Mesendoderm (in vitro differentiated cells): ENCODE results near the gene PTPRM.
"Not testable (repeated sequence)": the region's sequence is repeated elsewhere in the genome, so short reads cannot be mapped to it uniquely, and the experiment has no call there.

Experiments
- DNase-seq: peaks from one replicate; pipeline ENCODE4 v3.0.0; 2013
- H2AK5ac ChIP-seq: 2 replicates; pipeline ENCODE4 v1.6.1; 2013; ENCODE audit warnings: low read length, inconsistent platforms
- H2BK120ac ChIP-seq: 2 replicates; pipeline ENCODE4 v1.6.1; 2013; ENCODE audit warnings: low read depth, mild to moderate bottlenecking, low read length, moderate library complexity, mixed read lengths
- H2BK15ac ChIP-seq: replicated peaks from 2 replicates; pipeline ENCODE4 v1.6.1; 2013; ENCODE audit warnings: low read depth, mild to moderate bottlenecking, moderate library complexity
- H2BK5ac ChIP-seq: 2 replicates; pipeline ENCODE4 v1.6.1; 2013; ENCODE audit warnings: low read length, inconsistent platforms
- H3K18ac ChIP-seq: 2 replicates; pipeline ENCODE4 v1.6.1; 2013; ENCODE audit warnings: mild to moderate bottlenecking, low read length, mixed read lengths
- H3K23ac ChIP-seq: one replicate; pipeline ENCODE4 v1.6.1; 2013; ENCODE audit warnings: low read length
- H3K27ac ChIP-seq: 2 replicates; pipeline ENCODE4 v1.5.1; 2013; ENCODE audit warnings: low read depth, mild to moderate bottlenecking, inconsistent platforms, low read length, moderate library complexity
- H3K27me3 ChIP-seq: 2 replicates; pipeline ENCODE4 v1.6.1; 2013; ENCODE audit warnings: low read length, control low read depth, mild to moderate bottlenecking, inconsistent platforms; ENCODE audit not compliant: insufficient read depth, poor library complexity
- H3K36me3 ChIP-seq: 2 replicates; pipeline ENCODE4 v1.6.1; 2013; ENCODE audit warnings: low read length, inconsistent platforms; ENCODE audit not compliant: control insufficient read depth, insufficient read depth
- H3K4ac ChIP-seq: one replicate; pipeline ENCODE4 v1.6.1; 2013; ENCODE audit warnings: low read depth, mild to moderate bottlenecking, low read length, moderate library complexity
- H3K4me1 ChIP-seq: 2 replicates; pipeline ENCODE4 v1.6.1; 2013; ENCODE audit warnings: low read depth, low read length, inconsistent platforms; ENCODE audit not compliant: control insufficient read depth
- H3K4me2 ChIP-seq: 2 replicates; pipeline ENCODE4 v1.6.1; 2013; ENCODE audit warnings: low read length
- H3K4me3 ChIP-seq: 2 replicates; pipeline ENCODE4 v1.5.1; 2013; ENCODE audit warnings: mild to moderate bottlenecking, low read length
- H3K56ac ChIP-seq: one replicate; pipeline ENCODE4 v1.6.1; 2013; ENCODE audit warnings: low read length
- H3K79me1 ChIP-seq: 2 replicates; pipeline ENCODE4 v1.6.1; 2013; ENCODE audit warnings: low read length, inconsistent platforms
- H3K79me2 ChIP-seq: 2 replicates; pipeline ENCODE4 v1.6.1; 2013; ENCODE audit warnings: mild to moderate bottlenecking, low read length; ENCODE audit not compliant: control insufficient read depth, insufficient read depth
- H3K9ac ChIP-seq: 2 replicates; pipeline ENCODE4 v1.6.1; 2013; ENCODE audit warnings: low read length, inconsistent platforms
- H4K5ac ChIP-seq: one replicate; pipeline ENCODE4 v1.6.1; 2013; ENCODE audit warnings: low read length
- H4K8ac ChIP-seq: one replicate; pipeline ENCODE4 v1.6.1; 2013; ENCODE audit warnings: low read depth, mild to moderate bottlenecking, control low read depth, low read length, moderate library complexity
- WGBS: extraction: QIAGEN DNeasy Blood & Tissue Kit; methylation state at CpG from one replicate; pipeline ENCODE4 v1.1.7; 2013; ENCODE audit warnings: low lambda C conversion rate, missing lambda C conversion rate; ENCODE audit not compliant: insufficient coverage; ENCODE audit errors: extremely low coverage; 5-methylcytosine and 5-hydroxymethylcytosine counted together

PTPRM gene

GRCh38 chr18:8050616-8051329, 483.7 kb downstream of the PTPRM start:
- Histone ChIP-seq H3K36me3 (no peaks in the 10 kb centered on the region), H3K18ac (no peak overlapping the region), H3K27me3 (no peaks in the 10 kb centered on the region), H3K4me1 (no peaks in the 10 kb centered on the region), H2BK15ac (no peak overlapping the region), H4K8ac (no peak overlapping the region), H2BK5ac (no peak overlapping the region), H4K5ac (no peak overlapping the region), H3K4me3 (no peak overlapping the region), H3K4me2 (no peak overlapping the region), H3K79me2 (no peaks in the 10 kb centered on the region), H3K56ac (no peak overlapping the region), H3K9ac (no peak overlapping the region), H2BK120ac (no peak overlapping the region), H3K27ac (no peak overlapping the region), H3K79me1 (no peaks in the 10 kb centered on the region), H3K23ac (no peak overlapping the region), H3K4ac (no peak overlapping the region), H2AK5ac (no peak overlapping the region)
- no CpG with 5 or more reads among the region's 5 CpGs for WGBS
- no peak for DNase-seq

- no peak overlapping the region for H2BK15ac ChIP-seq
- no CpG with 5 or more reads among the region's 2 CpGs for WGBS
- H3K23ac ChIP-seq = no peak overlapping the region
- no peak overlapping the region for H2AK5ac ChIP-seq
- no peak overlapping the region for H3K56ac ChIP-seq
- no peak overlapping the region for H3K4me2 ChIP-seq
- no peak overlapping the region for H4K8ac ChIP-seq
- H3K9ac ChIP-seq = no peak overlapping the region
- H3K4me3 ChIP-seq = no peak overlapping the region
- no peak overlapping the region for H3K18ac ChIP-seq
- no peaks in the 10 kb centered on the region for H3K79me1 ChIP-seq
- no peak overlapping the region for H4K5ac ChIP-seq
- H2BK5ac ChIP-seq = no peak overlapping the region
- no peaks in the 10 kb centered on the region for H3K36me3 ChIP-seq
- no peak overlapping the region for H3K27ac ChIP-seq
- H3K4ac ChIP-seq = no peak overlapping the region
- H3K27me3 ChIP-seq = no peaks in the 10 kb centered on the region
- no peak for DNase-seq
- H3K4me1 ChIP-seq = no peaks in the 10 kb centered on the region
- no peaks in the 10 kb centered on the region for H3K79me2 ChIP-seq
- H2BK120ac ChIP-seq = no peak overlapping the region
Observed at GRCh38 chr18:8051453-8051852, 484.3 kb downstream of the PTPRM start.

- no peak overlapping the region for H2BK15ac ChIP-seq
- WGBS = no CpG with 5 or more reads among the region's 2 CpGs
Observed at GRCh38 chr18:8052237-8052701, 485.2 kb downstream of the PTPRM start.

GRCh38 chr18:8056723-8057122, 489.6 kb downstream of the PTPRM start:
- Histone ChIP-seq H2BK5ac (no peak overlapping the region), H3K9ac (no peak overlapping the region), H3K79me1 (no peaks in the 10 kb centered on the region), H4K8ac (no peak overlapping the region), H3K36me3 (no peaks in the 10 kb centered on the region), H3K4me1 (no peaks in the 10 kb centered on the region), H3K4me2 (no peak overlapping the region), H3K56ac (no peak overlapping the region), H3K18ac (no peak overlapping the region), H3K27ac (no peak overlapping the region), H4K5ac (no peak overlapping the region), H2BK15ac (no peak overlapping the region), H3K79me2 (no peaks in the 10 kb centered on the region), H2AK5ac (no peak overlapping the region), H3K4ac (no peak overlapping the region), H2BK120ac (no peak overlapping the region), H3K23ac (no peak overlapping the region), H3K4me3 (no peak overlapping the region), H3K27me3 (no peaks in the 10 kb centered on the region)
- no peak for DNase-seq
- WGBS = no CpG with 5 or more reads among the region's 1 CpG

More at GRCh38 chr18:8052237-8052701, 485.2 kb downstream of the PTPRM start:
- Histone ChIP-seq H3K36me3 (no peaks in the 10 kb centered on the region), H3K27me3 (no peaks in the 10 kb centered on the region), H3K4ac (no peak overlapping the region), H3K4me2 (no peak overlapping the region), H3K18ac (no peak overlapping the region), H2BK120ac (no peak overlapping the region), H3K27ac (no peak overlapping the region), H3K79me2 (no peaks in the 10 kb centered on the region), H2AK5ac (no peak overlapping the region), H3K4me3 (no peak overlapping the region), H3K23ac (no peak overlapping the region), H4K5ac (no peak overlapping the region), H3K56ac (no peak overlapping the region), H2BK5ac (no peak overlapping the region), H3K79me1 (no peaks in the 10 kb centered on the region), H3K4me1 (no peaks in the 10 kb centered on the region), H3K9ac (no peak overlapping the region), H4K8ac (no peak overlapping the region)
- peak; percentile 42 for DNase-seq

- H3K18ac ChIP-seq, H3K4me2 ChIP-seq, H2BK120ac ChIP-seq, H4K8ac ChIP-seq, H3K4me3 ChIP-seq, H3K27me3 ChIP-seq, H4K5ac ChIP-seq, H3K36me3 ChIP-seq, H2BK15ac ChIP-seq, H3K9ac ChIP-seq, H3K23ac ChIP-seq, H2BK5ac ChIP-seq, DNase-seq, H3K56ac ChIP-seq, H3K4ac ChIP-seq, H3K4me1 ChIP-seq, H3K79me1 ChIP-seq, H2AK5ac ChIP-seq, H3K79me2 ChIP-seq, H3K27ac ChIP-seq: not testable (repeated sequence)
- WGBS = no CpG with 5 or more reads among the region's 22 CpGs
Observed at GRCh38 chr18:8063152-8063551, 496.0 kb downstream of the PTPRM start.

GRCh38 chr18:8063733-8064132, 496.6 kb downstream of the PTPRM start:
- no peaks in the 10 kb centered on the region for H3K36me3 ChIP-seq
- no peak overlapping the region for H3K18ac ChIP-seq
- no peak overlapping the region for H3K27ac ChIP-seq

More at GRCh38 chr18:8063733-8064132, 496.6 kb downstream of the PTPRM start:
- Histone ChIP-seq H3K79me2 (no peaks in the 10 kb centered on the region), H3K4me2 (no peak overlapping the region), H3K56ac (no peak overlapping the region), H2BK120ac (no peak overlapping the region), H3K4me1 (no peaks in the 10 kb centered on the region), H3K4me3 (no peak overlapping the region), H3K23ac (no peak overlapping the region), H4K5ac (no peak overlapping the region), H2BK5ac (no peak overlapping the region), H2AK5ac (no peak overlapping the region), H3K9ac (no peak overlapping the region), H3K79me1 (no peaks in the 10 kb centered on the region), H3K4ac (no peak overlapping the region), H4K8ac (no peak overlapping the region), H3K27me3 (no peaks in the 10 kb centered on the region), H2BK15ac (no peak overlapping the region)
- peak; percentile 22 for DNase-seq
